Measurements from ENCODE around the gene CD48.

Gene CD48, protein sequence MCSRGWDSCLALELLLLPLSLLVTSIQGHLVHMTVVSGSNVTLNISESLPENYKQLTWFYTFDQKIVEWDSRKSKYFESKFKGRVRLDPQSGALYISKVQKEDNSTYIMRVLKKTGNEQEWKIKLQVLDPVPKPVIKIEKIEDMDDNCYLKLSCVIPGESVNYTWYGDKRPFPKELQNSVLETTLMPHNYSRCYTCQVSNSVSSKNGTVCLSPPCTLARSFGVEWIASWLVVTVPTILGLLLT

DNA sequence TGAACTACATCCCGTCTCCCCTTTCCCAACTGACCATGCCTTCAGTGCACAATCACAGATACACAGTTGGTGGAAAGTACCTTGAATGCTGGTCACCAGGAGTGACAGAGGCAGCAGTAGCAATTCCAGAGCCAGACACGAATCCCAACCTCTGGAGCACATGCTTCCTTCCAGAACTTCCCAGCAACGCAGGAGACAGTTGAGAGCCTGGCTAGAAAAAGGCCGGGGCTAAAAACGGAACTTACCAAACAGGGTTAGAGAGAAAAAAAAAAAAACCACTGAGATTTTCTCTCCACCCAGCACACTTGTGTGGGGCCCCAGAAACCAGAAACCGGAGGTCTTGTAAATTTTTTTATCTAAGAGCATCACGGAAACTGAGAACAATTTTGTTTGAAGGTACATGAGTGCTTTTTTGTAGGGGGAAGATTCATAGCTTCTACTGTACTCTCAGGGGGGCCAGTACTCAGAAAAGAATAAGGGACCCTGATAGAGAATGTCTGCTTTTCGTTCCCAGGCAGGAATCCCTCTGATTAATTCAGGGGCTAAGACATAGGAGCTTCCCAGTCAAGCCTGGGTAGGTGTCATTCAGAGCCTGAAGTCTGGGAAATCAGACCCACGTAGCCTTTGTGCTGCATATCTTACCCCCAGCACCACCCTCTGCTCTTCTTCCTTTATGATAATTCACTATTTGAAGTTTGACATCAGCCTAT lies at the start of gene CD48:
TSS of gene CD48 (minus strand) at position 221 of the 710 bp plus-strand sequence. CDS start at position 162, 59 bp downstream.
- no peak for DNase-seq (ENCODE audit: low spot score)

DNA sequence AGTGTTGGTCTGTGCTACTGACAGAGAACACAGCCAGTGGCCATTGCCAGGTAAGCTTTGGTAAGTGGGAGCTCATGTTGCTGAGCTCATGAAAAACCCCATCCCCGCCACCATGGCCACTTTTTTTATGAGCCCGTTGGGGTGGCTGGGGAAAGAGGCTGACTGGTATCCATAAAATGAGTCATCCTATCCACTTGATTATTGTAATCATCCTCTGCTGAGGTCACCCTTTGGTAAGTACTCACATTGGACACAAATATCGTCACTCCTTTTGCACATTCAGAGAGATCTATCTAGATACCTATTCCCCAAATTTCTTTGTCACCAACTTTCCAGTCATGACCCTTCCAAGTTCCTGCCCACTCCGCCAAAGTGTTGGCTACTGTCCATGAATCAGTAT lies 49.4 kb upstream of the CD48 start:
- DNase-seq (ENCODE audit: low spot score) = no peak

DNA sequence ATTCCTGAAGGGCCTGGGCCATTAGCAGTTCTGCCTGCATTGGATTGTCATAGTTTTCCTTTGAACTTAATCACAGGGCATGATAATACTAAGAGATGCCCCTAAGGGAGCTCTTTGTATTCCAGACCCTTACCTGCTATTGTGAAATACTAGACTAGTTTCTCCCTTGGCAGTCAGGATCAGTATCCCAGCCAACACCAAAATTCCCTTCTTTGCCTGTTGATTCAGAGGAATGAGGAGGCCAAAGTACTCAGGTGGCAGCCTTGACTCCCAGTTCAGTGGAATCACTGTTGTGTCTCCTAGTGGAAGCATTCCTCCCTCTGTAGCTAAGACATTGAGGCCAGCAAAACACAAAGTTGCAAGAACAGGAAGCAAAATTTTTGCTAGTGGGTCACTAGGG lies 48.1 kb upstream of the CD48 start:
- no peak for DNase-seq (ENCODE audit: low spot score)

DNA sequence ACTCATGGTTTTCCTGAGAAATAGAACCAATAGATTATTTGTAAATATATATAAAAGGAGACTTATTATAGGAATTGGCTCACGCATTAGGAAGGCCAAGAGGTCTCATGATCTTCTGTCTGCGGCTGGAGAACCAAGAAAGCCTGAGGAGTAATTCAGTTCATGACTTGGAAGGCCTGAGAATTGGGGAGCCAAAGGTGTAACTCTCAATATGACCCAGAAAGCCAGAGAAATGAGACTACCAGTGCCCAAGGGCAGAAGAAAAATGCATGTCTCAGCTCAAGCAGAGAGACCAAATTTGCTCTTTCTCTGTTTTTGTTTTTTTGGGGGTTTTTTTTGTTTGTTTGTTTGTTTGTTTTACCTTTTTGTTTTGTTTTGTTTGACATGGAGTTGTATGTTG lies 46.9 kb upstream of the CD48 start:
- DNase-seq (ENCODE audit: low spot score) = no peak

DNA sequence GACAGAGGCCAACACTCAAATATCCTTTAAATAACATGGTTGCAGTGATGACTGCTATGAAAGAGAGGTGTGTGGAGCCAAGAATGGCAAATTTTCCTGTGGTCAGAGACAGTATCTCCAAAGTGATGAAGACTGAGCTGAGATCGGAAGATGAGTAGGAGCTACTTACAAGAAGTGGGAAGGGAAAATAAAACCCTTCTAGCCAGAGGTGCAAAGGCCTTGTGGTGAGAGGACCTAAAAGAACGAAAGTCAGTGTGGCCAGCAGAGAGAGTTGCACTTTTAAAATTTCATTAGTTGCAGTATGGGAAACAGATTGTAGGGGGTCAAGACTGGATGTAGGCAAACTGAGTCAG lies 45.2 kb upstream of the CD48 start:
- no peak for DNase-seq (ENCODE audit: low spot score)

DNA sequence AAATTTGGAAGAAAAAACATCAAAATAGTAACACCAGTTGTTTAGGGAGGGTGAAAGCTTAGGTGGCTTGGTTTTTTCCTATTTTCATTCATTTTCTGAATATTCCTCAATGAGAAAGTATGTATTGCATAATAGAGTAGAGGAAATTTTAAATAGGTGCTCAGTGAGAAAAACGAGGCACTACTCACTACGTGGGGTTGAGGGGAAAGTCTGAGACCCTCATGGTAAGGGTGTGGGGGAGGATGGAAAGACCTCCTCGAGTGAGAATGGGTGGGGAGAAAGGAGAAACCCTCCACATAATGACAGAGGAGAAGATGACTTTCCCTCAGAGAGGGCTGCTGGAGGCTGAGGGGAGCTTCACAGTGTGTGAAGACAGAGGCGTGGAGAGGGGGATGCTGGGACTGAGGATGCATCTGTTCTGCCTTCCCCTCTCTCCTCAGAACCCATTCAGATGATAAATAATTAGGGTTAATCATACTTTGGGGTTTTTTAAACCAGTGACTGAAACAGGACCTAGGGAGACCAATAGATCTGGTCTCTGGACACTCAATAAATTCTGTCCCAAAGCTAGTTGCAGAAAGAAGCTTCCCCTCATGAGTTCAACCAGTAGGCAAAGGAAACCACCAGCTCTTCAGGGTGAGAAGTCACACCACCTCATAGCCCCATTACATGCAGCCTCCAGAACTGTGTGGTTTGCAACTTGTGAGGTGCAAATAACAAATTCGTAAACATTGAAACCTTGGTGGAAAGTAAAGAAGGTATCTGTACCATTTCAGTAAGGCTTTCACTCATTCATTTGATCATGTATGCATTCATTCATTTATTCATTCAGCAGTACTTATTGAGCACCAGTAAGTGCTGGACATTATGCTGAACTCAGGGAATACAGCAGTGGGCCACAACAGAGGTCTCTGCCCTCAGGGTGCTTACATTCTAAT lies 44.6 kb upstream of the CD48 start:
- no peak for DNase-seq (ENCODE audit: low spot score)

DNA sequence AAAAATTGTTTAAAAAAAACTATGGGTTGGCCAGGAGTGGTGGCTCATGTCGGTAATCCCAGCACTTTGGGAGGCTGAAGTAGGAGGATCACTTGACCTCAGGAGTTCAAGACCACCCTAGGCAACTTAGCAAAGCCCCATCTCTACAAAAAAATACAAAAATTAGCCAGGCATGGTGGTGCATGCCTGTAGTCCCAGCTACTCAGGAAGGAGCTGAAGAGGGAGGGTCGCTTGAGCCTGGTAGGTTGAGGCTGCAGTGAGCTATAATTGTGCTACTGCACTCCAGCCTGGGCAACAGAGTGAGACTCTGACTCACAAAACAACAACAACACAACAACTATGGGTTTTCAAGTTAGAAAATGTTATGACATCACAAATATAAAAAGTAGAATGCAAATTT lies 43.8 kb upstream of the CD48 start:
- DNase-seq (ENCODE audit: low spot score) = no peak

DNA sequence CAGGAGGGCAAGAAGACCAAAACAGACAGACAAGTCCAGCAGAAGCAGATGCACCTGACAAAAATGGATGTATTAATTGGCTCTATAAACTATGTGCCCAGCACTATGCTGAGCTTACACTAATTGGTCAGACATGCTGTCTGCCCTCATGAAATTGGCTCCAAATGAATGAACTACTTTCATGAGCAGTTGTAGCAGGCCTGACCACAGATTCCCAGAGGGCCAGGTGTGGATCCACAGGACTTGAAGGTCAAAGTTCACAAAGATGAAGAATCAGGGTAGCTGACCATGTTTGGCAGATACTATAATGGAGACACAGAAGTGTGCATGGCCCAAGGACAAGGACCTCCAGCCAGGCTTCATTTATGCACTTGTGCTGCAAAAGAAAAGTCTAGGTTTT lies 42.0 kb upstream of the CD48 start:
- no peak for DNase-seq (ENCODE audit: low spot score)

DNA sequence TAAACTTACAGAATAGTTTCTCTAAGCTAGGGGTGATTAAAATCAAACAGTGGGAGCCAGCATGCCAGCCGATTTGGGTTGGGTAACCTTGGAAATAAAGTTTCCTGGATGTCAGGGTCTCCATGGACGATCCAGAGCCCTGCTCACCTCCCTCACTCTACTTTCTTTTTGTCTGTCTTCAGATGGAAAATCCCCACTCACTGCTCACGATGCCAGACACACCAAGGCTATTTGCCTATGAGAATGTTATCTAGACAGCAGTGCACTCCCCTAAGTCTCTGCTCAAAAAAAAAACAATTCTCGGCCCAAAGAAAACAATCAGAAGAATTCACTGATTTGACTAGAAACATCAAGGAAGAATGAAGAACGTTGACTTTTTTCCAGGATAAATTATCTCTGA lies 41.3 kb upstream of the CD48 start:
- DNase-seq (ENCODE audit: low spot score) = no peak

DNA sequence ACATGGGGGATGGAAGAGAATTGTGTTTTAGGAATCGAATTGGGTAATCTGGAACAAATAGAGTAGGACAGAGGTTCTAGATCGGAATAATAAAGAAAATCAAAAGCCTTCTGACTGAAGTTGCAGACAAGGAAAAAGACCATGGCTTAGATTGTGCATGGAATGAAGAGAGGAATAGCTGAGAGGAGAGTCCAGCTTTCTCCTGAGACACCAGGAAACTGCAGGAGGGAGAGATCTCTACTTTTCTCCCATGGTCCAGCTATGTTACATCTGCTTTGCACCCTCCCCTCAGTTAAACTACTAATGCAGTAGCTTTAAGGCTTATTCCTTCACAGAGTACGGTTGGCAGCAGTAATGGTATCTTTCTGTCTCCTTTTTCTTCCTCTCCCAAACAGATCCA lies 40.8 kb upstream of the CD48 start:
- DNase-seq (ENCODE audit: low spot score) = no peak

DNA sequence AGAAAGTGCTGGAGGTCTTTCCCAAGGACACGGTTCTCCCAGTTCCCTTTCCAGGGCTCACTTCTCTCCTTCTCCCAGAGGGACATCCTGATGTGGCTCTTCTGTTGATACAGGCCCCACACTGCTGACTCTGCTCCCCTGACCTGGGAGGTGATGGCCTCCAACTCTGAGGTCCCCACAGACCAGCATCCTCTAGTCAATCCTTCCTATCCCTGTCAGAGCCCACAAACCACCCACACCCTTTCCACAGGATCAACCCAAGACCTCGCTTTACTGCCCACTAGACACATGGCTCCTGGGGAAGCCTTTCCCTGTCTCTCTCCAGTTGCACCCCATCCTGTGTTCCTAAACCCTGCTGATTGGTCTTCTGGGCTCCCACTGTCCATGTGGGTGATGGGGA lies 39.0 kb upstream of the CD48 start:
- DNase-seq (ENCODE audit: low spot score) = no peak

DNA sequence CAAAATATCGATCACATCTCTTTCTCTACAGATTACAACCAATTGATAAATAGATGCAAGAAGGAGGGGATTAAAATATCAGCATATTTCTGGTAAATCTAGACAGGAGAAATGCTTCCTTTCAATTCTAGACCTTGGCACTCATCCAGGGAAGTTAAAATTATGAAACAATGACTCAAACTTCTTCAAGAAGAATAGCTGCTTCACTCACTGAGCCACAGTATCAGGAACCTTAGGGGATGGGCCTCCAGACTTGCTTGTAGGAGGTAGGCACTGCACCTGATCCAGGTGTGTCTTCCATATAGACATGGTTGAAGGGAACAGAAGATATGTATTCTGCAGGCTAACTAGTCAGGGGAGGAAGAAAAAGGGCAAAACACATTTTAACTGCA lies 37.3 kb upstream of the CD48 start:
- no peak for DNase-seq (ENCODE audit: low spot score)

DNA sequence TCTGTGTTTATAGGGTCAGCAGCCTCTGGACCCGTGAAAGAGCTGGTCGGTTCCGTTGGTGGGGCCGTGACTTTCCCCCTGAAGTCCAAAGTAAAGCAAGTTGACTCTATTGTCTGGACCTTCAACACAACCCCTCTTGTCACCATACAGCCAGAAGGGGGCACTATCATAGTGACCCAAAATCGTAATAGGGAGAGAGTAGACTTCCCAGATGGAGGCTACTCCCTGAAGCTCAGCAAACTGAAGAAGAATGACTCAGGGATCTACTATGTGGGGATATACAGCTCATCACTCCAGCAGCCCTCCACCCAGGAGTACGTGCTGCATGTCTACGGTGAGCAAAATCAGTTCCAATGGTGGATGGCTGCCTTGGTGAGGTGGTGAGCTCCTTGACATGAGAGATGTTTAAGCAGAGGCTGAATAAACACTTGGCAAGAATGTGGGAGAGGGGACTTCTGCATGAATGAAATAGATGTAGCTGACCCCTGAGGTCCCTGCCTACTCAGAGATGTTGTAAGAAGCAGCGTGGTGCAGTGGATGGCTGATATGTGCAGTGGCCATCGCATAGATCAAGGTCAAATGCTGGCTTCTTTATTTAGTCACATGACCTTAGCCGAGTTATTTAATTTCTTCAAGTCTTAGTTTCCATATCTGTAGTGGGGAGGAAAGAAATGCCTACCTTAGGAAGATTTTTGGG lies 36.7 kb upstream of the CD48 start:
- peak; percentile 6 for DNase-seq (ENCODE audit: low spot score)

DNA sequence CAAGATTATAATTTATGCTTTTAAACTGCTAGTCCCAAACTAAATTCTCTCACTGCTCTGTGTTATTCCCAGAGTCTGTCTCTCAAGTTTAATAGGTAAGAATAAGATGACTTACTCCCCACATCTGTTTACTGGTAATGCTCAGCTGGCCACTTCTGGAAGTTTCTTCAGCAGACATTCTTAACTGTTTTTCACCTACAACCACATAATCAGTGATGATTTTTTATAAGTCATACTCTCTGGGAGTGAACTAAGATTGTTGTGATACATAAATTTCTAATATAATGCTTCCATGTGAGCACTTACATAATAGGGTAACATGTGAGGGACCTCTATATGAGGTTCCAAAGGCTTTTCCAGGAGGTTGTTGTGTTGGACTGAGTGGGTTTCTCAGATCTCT lies 36.1 kb upstream of the CD48 start:
- no peak for DNase-seq (ENCODE audit: low spot score)

DNA sequence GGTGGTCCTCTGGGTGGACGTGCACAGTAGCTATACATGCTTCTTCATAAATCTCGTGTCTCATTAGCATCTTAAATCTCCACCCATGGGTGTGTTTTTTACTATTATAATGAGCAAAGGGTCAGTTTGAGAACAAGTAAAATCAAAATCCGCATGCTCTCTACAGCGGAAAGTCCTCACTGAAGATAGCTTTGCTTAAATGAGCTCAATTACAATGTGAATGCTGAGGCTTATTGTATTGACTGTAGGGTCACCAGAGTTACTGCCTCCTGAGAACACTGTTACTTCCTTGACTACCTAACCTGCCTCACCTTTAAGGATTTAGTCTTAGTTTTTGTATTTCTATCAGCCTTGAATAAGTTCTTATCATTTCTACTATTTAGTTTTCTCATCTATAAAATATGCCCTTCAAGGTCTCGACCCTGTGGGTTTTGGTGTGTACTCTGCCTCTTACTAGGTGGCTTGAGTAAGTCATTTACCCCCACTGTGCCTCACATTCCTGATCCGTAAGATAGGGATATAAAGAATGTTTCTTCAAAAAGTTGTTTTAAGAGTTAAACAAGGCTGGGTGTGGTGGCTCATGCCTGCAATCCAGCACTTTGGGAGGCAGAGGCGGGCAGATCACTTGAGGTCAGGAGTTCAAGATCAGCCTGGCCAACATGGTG lies 35.3 kb upstream of the CD48 start:
- no peak for DNase-seq (ENCODE audit: low spot score)

DNA sequence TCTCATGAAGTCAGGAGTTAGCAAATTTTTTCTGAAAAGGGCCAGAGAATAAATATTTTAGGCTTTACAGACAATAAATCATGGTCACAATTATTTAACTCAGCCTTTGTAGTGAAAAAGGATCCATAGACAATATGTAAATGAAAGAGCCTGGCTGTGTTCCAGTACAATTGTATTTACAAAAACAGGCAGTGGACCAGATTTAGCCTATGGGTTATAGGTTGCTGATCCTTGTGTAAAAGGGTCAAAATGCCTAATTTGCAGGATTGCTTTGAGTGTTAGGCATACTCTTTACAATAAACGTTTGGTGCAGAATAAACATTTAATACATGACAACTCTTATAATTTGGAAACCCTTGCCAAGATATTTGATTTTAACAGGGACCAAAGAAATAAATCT lies 33.9 kb upstream of the CD48 start:
- no peak for DNase-seq (ENCODE audit: low spot score)

DNA sequence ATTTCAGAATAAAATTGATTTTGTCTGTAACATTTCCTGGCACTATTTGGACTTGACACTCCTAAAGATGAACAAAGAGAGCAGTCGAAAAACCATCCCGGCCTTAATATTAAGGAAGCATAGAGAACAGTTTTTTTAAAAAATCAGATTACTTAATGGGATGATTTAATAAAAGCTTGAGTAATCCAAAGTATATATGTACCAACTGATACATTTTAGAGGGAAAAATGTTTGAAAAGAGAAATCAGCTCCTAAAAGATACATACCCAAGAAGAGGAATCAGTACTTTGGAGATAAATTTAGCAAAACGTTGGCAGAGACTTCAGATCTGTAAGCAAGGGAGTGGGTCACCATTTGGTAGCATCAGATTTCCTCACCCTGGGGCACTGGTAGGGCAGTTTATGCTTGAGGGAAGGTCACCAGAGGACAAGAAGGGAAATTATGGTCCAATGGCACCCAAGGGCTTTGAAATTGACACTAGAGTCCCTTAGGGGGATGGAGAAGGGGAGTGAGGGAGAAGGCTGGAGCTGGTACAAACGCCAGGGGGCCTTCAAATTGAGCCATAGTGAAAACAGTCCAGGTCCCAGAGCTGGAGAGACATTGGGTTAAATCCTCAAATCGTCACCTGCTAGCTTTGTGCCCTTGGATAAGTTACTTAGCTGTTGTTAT lies 33.4 kb upstream of the CD48 start:
- no peak for DNase-seq (ENCODE audit: low spot score)

DNA sequence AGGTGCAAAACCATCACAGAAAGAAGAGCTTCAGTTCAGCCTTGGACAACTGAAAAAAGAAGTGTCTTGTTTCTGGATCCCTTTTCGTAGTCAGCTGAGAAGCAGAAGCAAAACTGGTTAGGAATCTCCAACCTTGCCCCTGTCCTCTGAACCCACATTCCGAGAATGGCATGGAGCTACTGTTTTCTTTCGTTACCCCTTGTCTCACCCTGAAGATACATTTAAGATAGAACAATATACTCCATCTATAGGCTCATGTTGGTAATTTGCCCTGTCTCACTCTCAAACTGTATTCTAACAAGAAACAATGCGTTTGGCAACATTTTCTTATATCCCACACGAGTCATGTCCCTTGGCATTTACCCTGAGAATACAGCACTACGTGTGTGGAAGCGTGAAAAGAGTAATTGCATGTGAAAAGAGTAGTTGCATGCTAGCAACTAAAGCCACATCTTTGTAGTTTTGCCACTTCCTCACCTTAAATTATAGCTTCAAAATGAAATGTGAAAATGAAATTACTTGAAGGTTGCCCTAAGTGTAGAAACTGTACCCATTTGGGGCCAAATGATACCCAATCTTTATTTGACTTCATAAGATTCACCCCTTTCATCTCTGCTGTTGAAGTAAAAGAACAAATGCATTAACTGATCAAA lies 32.7 kb upstream of the CD48 start:
- DNase-seq (ENCODE audit: low spot score) = no peak

DNA sequence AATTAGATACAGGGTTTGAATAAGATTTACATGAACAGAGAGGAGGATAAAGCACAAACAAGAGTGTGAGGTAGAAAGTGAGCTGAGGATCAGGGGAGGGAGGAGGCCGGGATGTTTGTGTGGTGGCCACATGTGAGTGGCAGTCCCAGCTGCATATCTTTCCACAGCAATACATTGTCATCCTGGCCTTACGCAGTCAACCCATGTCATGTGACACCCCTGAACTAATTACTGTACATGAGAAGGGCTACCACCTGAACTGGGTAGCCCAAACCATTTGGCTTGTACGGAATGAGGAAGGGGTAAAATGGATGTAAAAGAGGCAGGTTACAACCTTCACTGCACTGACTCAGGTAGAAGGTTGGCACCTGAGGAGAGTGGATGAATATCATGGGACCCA lies 31.6 kb upstream of the CD48 start:
- DNase-seq (ENCODE audit: low spot score) = no peak

DNA sequence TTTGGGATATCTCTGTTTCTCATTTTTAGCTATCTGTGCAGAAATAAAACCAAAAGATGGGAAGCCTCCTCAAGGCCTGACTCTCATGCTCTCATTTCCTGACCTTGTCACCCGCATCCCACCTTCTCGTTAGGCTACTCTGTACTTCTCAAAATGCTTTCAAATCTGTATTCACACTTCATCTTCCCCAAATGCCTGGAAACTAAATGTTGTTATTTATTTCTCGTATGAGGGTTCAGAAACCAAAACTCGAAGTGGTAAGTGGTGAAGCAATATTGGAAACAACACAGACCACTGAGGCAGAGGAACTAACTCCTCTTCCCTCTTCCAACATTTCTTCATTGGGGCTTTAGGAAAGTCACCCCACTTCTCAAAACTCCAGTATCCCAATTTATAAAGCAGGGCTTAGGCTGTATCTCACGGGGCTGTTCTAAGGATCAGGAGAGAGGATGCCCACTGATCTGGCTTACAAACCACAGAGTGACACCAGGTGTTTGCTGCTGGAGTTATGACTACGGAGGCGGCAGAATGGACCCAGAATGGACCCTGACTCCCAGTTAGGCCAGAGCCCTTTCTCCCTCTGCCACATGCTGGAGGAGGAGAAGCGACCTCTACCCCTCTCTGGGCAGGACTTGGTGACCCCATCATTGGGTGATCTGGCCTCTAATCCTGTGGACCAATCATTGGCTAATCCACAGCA lies 31.0 kb upstream of the CD48 start:
- no peak for DNase-seq (ENCODE audit: low spot score)
